ENCODE results near the gene SFTPA2.
"Not testable (repeated sequence)": the region's sequence is repeated elsewhere in the genome, so short reads cannot be mapped to it uniquely, and the experiment has no call there.

DNA sequence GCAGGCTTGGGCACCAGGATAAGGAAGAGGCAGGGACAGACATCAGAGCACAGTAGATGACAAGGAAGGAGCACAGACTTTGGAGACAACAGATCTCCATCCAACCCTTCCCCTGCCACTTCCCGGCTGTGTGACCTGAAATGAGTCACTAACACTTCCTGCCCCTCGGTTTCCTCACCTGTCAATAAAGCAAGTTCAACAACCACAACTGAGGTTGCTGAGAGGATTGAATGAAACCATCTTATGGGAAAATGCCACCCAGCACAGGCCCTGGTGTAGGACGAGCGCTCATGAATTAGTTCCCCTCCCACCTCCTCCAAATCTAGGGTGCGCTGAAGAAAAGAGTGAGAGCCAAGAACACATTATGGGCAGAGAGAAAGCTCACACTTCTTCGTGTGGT lies 22.7 kb upstream of the SFTPA2 start:
- TF ChIP-seq ARNT, FOXK2, SP1, SUZ12, FOXA1, NFRKB, PKNOX1 (IDR thresholded peaks at IDR 0.05): not testable (repeated sequence)
